HepG2 (cell line): ENCODE measurements around the gene MYO9A. TPM values are rescaled to one million over a fixed set of nuclear protein-coding genes. Genes with fewer than 3 reads are reported as not detected.

ENCODE experiments used
- ATAC-seq: fragments of 200-7000 bp; cut with Tn5 transposase; 3 replicates; pipeline ENCODE4 v1.9.1; 2020; ENCODE audit warnings: mild to moderate bottlenecking, moderate library complexity
- BruUV-seq: library from RNA; stranded (reverse); fragments of 400-500 nt; replicated peaks from 2 replicates; lab custom pipeline; 2021; lab: Mats Ljungman, UMichigan
- CTCF ChIA-PET: fragments of 300-600 bp; formaldehyde crosslinking; extraction: SDS; loops from one replicate; lab custom pipeline; 2021; ENCODE audit warnings: low total read pairs, inconsistent platforms, low intra/inter-chr PET ratio; lab: Yijun Ruan, JAX
- POLR2A ChIA-PET: fragments of 350-600 bp; sonication (Branson Sonifier 250); formaldehyde crosslinking; loops from one replicate; lab custom pipeline; 2020; ENCODE audit warnings: antibody characterized with exemption, inconsistent platforms; lab: Yijun Ruan, JAX
- DNase-seq: peaks from one replicate; pipeline ENCODE4 v3.0.0-alpha.2; 2015; ENCODE audit warnings: low spot score
- FAIRE-seq: peaks from 3 replicates; lab custom pipeline; 2011; peaks lifted over from hg19 to GRCh38; lab: Jason Lieb, UNC
- H2AFZ ChIP-seq: one replicate; pipeline ENCODE4 v1.6.1; 2011; ENCODE audit warnings: low read length, inconsistent platforms
- H3K27ac ChIP-seq: fragments of 300-600 bp; 3 replicates; pipeline ENCODE4 v1.8.0; 2011; ENCODE audit warnings: mixed run types, mild to moderate bottlenecking, mixed read lengths, low read length, inconsistent platforms; ENCODE audit not compliant: insufficient read depth; ENCODE audit errors: extremely low read length
- H3K27me3 ChIP-seq, 2 experiments: fragments of 200-600 bp in 1 of 2; 2 replicates in 1 of 2; 3 replicates in 1 of 2; pipeline versions ENCODE4 v1.6.0 to v1.8.0; 2011; ENCODE audit warnings: low read length in 2 of 2, mild to moderate bottlenecking in 2 of 2, moderate library complexity in 2 of 2, inconsistent platforms in 1 of 2; ENCODE audit not compliant: insufficient read depth in 2 of 2, control insufficient read depth in 1 of 2
- H3K36me3 ChIP-seq, 2 experiments: fragments of 200-600 bp in 1 of 2; replicated peaks in 1 of 2; 2 replicates in 1 of 2; 3 replicates in 1 of 2; pipeline versions ENCODE4 v1.5.1 to v1.8.0; 2011; ENCODE audit warnings: low read length in 2 of 2, inconsistent platforms in 1 of 2; ENCODE audit not compliant: insufficient read depth in 2 of 2, control insufficient read depth in 1 of 2
- H3K4me1 ChIP-seq: 2 replicates; pipeline ENCODE4 v1.5.1; 2012; ENCODE audit warnings: low read length, inconsistent platforms; ENCODE audit not compliant: insufficient read depth
- H3K4me2 ChIP-seq: 2 replicates; pipeline ENCODE4 v1.6.0; 2011; ENCODE audit warnings: low read depth, low read length, inconsistent platforms
- H3K4me3 ChIP-seq, 3 experiments: fragments of 200-600 bp in 1 of 3; sonication (generic), shearing (Covaris generic) in 1 of 3; replicated peaks in 1 of 3; 2 replicates each; pipeline ENCODE4 v1.5.1; 2011 to 2016; ENCODE audit warnings: low read length in 3 of 3, inconsistent platforms in 2 of 3, low read depth in 2 of 3, mild to moderate bottlenecking in 2 of 3, control low read depth in 1 of 3, mixed read lengths in 1 of 3; ENCODE audit not compliant: insufficient read depth in 1 of 3
- H3K79me2 ChIP-seq: one replicate; pipeline ENCODE4 v1.6.1; 2011; ENCODE audit warnings: low read length, inconsistent platforms; ENCODE audit not compliant: insufficient read depth
- H3K9ac ChIP-seq: 2 replicates; pipeline ENCODE4 v1.6.0; 2011; ENCODE audit warnings: mild to moderate bottlenecking, low read depth, low read length, inconsistent platforms; ENCODE audit not compliant: insufficient read depth
- H3K9me3 ChIP-seq: 2 replicates; pipeline ENCODE4 v1.5.1; 2012; ENCODE audit warnings: mild to moderate bottlenecking, low read length
- H4K20me1 ChIP-seq: 2 replicates; pipeline ENCODE4 v1.6.0; 2011; ENCODE audit warnings: inconsistent platforms, mild to moderate bottlenecking, low read length, moderate library complexity; ENCODE audit not compliant: insufficient read depth
- MEF2D ChIP-seq: sonication (generic); formaldehyde crosslinking; IDR thresholded peaks from 2 replicates; pipeline ENCODE4 v1.5.1; 2020; ENCODE audit warnings: mild to moderate bottlenecking, missing genetic modification reagents
- MYNN ChIP-seq: sonication (generic); formaldehyde crosslinking; IDR thresholded peaks from 2 replicates; pipeline ENCODE4 v1.4.0; 2020; ENCODE audit warnings: mild to moderate bottlenecking, low read depth, missing genetic modification reagents
- PAXIP1 ChIP-seq: sonication (generic); formaldehyde crosslinking; conservative IDR thresholded peaks from 2 replicates; pipeline ENCODE4 v1.4.0; 2020; ENCODE audit warnings: mild to moderate bottlenecking, missing genetic modification reagents, moderate library complexity
- RARG ChIP-seq: sonication (generic); formaldehyde crosslinking; IDR thresholded peaks from 2 replicates; pipeline ENCODE4 v1.4.0; 2020; ENCODE audit warnings: low read depth, mild to moderate bottlenecking, missing genetic modification reagents
- SOX6 ChIP-seq, 2 experiments: fragments of 450-650 bp in 1 of 2; sonication (generic) in 1 of 2; formaldehyde crosslinking in 1 of 2; IDR thresholded peaks; 2 replicates each; pipeline versions ENCODE4 v1.4.0 to v1.6.1; 2017 to 2020; ENCODE audit warnings: antibody characterized with exemption in 1 of 2, mild to moderate bottlenecking in 1 of 2, missing genetic modification reagents in 1 of 2
- TP53 ChIP-seq: sonication (generic); formaldehyde crosslinking; conservative IDR thresholded peaks from 2 replicates; pipeline ENCODE4 v1.4.0; 2020; ENCODE audit warnings: missing genetic modification reagents
- XBP1 ChIP-seq: sonication (generic); formaldehyde crosslinking; IDR thresholded peaks from 2 replicates; pipeline ENCODE4 v1.5.0; 2020; ENCODE audit warnings: missing genetic modification reagents
- ZBTB7A ChIP-seq: sonication (generic); formaldehyde crosslinking; IDR thresholded peaks from 2 replicates; pipeline ENCODE4 v1.8.0; 2022; ENCODE audit warnings: mild to moderate bottlenecking, missing genetic modification reagents
- ZKSCAN8 ChIP-seq: IDR thresholded peaks from 2 replicates; pipeline ENCODE4 v1.6.1; 2016; ENCODE audit warnings: borderline replicate concordance, missing genetic modification reagents, missing compliant biosample characterization
- ZNF33B ChIP-seq: sonication (generic); formaldehyde crosslinking; IDR thresholded peaks from 2 replicates; pipeline ENCODE4 v1.5.1; 2020; ENCODE audit warnings: mild to moderate bottlenecking, missing genetic modification reagents
- ZNF563 ChIP-seq: sonication (generic); formaldehyde crosslinking; IDR thresholded peaks from 2 replicates; pipeline ENCODE4 v1.8.0; 2022; ENCODE audit warnings: mild to moderate bottlenecking, moderate library complexity, missing genetic modification reagents
- ZNF710 ChIP-seq: sonication (generic); formaldehyde crosslinking; IDR thresholded peaks from 2 replicates; pipeline ENCODE4 v1.5.0; 2020; ENCODE audit warnings: mild to moderate bottlenecking, missing genetic modification reagents, borderline replicate concordance
- ZNF747 ChIP-seq: sonication (generic); formaldehyde crosslinking; IDR thresholded peaks from 2 replicates; pipeline ENCODE4 v1.8.1; 2023; ENCODE audit warnings: missing genetic modification reagents, mild to moderate bottlenecking, borderline replicate concordance
- ZNF850 ChIP-seq: sonication (generic); formaldehyde crosslinking; conservative IDR thresholded peaks from 2 replicates; pipeline ENCODE4 v1.9.0; 2021; ENCODE audit warnings: mild to moderate bottlenecking, missing genetic modification reagents
- ZSCAN31 ChIP-seq: sonication (generic); formaldehyde crosslinking; IDR thresholded peaks from 2 replicates; pipeline ENCODE4 v1.5.0; 2020; ENCODE audit warnings: low read depth, mild to moderate bottlenecking, missing genetic modification reagents
- in situ Hi-C: cut with HindIII; loops from 2 replicates; pipeline ENCODE4 v1.10.0; 2017; ENCODE audit warnings: low pct_unique_long_range_greater_than_20kb; ENCODE audit not compliant: extremely low pct_ligation_motif_present
- intact Hi-C: fragments of 100-400 bp; cut with micrococcal nuclease; formaldehyde crosslinking; loops from one replicate; pipeline ENCODE4 v1.10.0; 2022; ENCODE audit not compliant: unreplicated experiment
- polyA plus RNA-seq, 8 experiments: library from polyadenylated mRNA; depleted of rRNA in 3 of 8; stranded (reverse) in 7 of 8; unstranded in 1 of 8; fragments of >200 nt; fragmentation: Illumina TruSeq in 4 of 8; extraction: Trizol in 4 of 8; gene quantifications; 2 replicates each; pipeline versions ENCODE4 v1.2.1 to v1.2.3, GENCODE V29; 2011 to 2016; ENCODE audit warnings: low read depth in 4 of 8, missing spikeins in 1 of 8, mixed read lengths in 1 of 8; ENCODE audit not compliant: insufficient read depth in 1 of 8
- total RNA-seq, 5 experiments: library from RNA; depleted of rRNA; stranded (reverse); fragments of >200 nt; fragmentation: Illumina TruSeq; extraction: Trizol; gene quantifications; 2 replicates each; pipeline ENCODE4 v1.2.3, GENCODE V29; 2016; ENCODE audit warnings: low read depth in 1 of 5
- TF ChIP-seq, protein P1 (sequence below): sonication (generic); formaldehyde crosslinking; IDR thresholded peaks from 2 replicates; pipeline ENCODE4 v1.5.0; 2020; ENCODE audit warnings: mild to moderate bottlenecking, missing genetic modification reagents

The MYO9A gene
- total and polyA plus RNA-seq, 2 of the 13 experiments (the other 11 are each of a cell fraction or from before 2014, with no cell fraction given), result 4.8 to 15.3 TPM

DNA sequence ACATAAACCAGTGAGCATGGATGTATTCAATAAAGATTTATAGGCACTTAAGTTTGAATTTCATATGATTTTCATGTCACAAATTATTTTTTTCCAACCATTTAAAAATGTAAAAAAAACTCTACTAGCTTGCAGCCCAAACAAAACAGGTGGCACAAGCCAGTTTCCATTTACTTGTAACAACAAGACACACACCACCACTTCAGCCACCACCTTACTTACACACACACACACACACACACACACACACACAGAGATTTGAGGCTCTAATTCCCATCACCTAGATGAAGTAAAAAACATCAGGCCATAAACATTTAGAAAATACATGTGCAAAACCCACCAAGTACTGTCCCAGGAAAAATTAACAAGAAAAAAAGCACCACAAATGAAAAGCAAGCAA is 25.3 kb downstream of the MYO9A start:
- ChIA-PET CTCF (no interaction called here), POLR2A (no interaction called here)
- intact Hi-C loops (no loop called here), in situ Hi-C loops (no loop called here)
- no peak for FAIRE-seq
- no peak for DNase-seq
- Histone ChIP-seq H3K4me2 (no peak overlapping the region), H3K4me1 (no peaks in the 10 kb centered on the region), H3K79me2 (no peaks in the 10 kb centered on the region), H3K27me3 (no peaks in the 10 kb centered on the region), H3K9me3 (no peaks in the 10 kb centered on the region), H3K27ac (no peak overlapping the region), H3K4me3 (no peak overlapping the region), H4K20me1 (no peaks in the 10 kb centered on the region), H3K9ac (no peak overlapping the region), H2AFZ (no peak overlapping the region), H3K36me3 (no peaks in the 10 kb centered on the region)
- no TSS peak for BruUV-seq
- no peak for TF ChIP-seq RARG (CRISPR knock-in tag)
- no peak for TF ChIP-seq ZNF563
- no peak for TF ChIP-seq ZBTB7A (CRISPR knock-in tag)
- no peak for TF ChIP-seq ZSCAN31 (CRISPR knock-in tag)
- TF ChIP-seq PAXIP1 (CRISPR knock-in tag), result no peak
- TF ChIP-seq ZNF850 (CRISPR knock-in tag), result no peak
- no peak for TF ChIP-seq MYNN (CRISPR knock-in tag)
- no peak for TF ChIP-seq TP53 (CRISPR knock-in tag)
- TF ChIP-seq ZNF747 (CRISPR knock-in tag), result no peak
- no peak for TF ChIP-seq ZKSCAN8 (CRISPR knock-in tag)
- TF ChIP-seq ZNF710 (CRISPR knock-in tag), result no peak
- TF ChIP-seq ZNF33B (CRISPR knock-in tag), result no peak
- no peak for TF ChIP-seq SOX6 (IDR thresholded peaks at IDR 0.05)
- no peak for TF ChIP-seq SOX6 (CRISPR knock-in tag; IDR thresholded peaks at IDR 0.05)
- no peak for TF ChIP-seq XBP1
- TF ChIP-seq, protein P1, sequence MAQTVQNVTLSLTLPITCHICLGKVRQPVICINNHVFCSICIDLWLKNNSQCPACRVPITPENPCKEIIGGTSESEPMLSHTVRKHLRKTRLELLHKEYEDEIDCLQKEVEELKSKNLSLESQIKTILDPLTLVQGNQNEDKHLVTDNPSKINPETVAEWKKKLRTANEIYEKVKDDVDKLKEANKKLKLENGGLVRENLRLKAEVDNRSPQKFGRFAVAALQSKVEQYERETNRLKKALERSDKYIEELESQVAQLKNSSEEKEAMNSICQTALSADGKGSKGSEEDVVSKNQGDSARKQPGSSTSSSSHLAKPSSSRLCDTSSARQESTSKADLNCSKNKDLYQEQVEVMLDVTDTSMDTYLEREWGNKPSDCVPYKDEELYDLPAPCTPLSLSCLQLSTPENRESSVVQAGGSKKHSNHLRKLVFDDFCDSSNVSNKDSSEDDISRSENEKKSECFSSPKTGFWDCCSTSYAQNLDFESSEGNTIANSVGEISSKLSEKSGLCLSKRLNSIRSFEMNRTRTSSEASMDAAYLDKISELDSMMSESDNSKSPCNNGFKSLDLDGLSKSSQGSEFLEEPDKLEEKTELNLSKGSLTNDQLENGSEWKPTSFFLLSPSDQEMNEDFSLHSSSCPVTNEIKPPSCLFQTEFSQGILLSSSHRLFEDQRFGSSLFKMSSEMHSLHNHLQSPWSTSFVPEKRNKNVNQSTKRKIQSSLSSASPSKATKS (CRISPR knock-in tag), result no peak
- no peak for TF ChIP-seq MEF2D (CRISPR knock-in tag)
- no peak for ATAC-seq
